SK-N-SH (cell line): Measurements from ENCODE around the gene SLC12A9. TPM values are rescaled to one million over a fixed set of nuclear protein-coding genes. Genes with fewer than 3 reads are reported as not detected.

Experiments used
- CTCF ChIA-PET: fragments of 300-600, 350-600 bp; formaldehyde crosslinking; extraction: SDS; loops from one replicate; lab custom pipeline; 2021; lab: Yijun Ruan, JAX
- POLR2A ChIA-PET: fragments of 350-600 bp; sonication (Branson Sonifier 250); formaldehyde crosslinking; extraction: SDS; loops from one replicate; lab custom pipeline; 2020; ENCODE audit warnings: antibody characterized with exemption, inconsistent platforms; lab: Yijun Ruan, JAX
- DNase-seq: peaks from one replicate; pipeline ENCODE4 v3.0.0; 2012
- H2AFZ ChIP-seq: fragments of 200-600 bp; sonication (generic); 2 replicates; pipeline ENCODE4 v1.8.1; 2016; ENCODE audit warnings: antibody characterized with exemption, mild to moderate bottlenecking, low read depth
- H3F3A ChIP-seq: fragments of 200-600 bp; sonication (generic); replicated peaks from 2 replicates; pipeline ENCODE3; 2016; ENCODE audit warnings: antibody characterized with exemption, mild to moderate bottlenecking; ENCODE audit not compliant: insufficient read depth
- H3K27ac ChIP-seq, 2 experiments: fragments of 200-500 bp in 1 of 2; fragments of 200-600 bp in 1 of 2; sonication (Bioruptor generic) in 1 of 2; sonication (generic), shearing (Covaris generic) in 1 of 2; 2 replicates each; pipeline versions ENCODE4 v1.5.1 to v1.6.1; 2014 to 2016; ENCODE audit warnings: low read depth in 2 of 2, inconsistent platforms in 1 of 2, low read length in 1 of 2, mild to moderate bottlenecking in 1 of 2, mixed read lengths in 1 of 2
- H3K27me3 ChIP-seq: fragments of 200-600 bp; sonication (generic), shearing (Covaris generic); 2 replicates; pipeline ENCODE4 v1.6.1; 2016; ENCODE audit warnings: mixed run types; ENCODE audit not compliant: insufficient read depth
- H3K36me3 ChIP-seq, 2 experiments: fragments of 200-500 bp in 1 of 2; fragments of 200-600 bp in 1 of 2; sonication (Bioruptor generic) in 1 of 2; sonication (generic) in 1 of 2; replicated peaks in 1 of 2; 2 replicates each; pipeline versions ENCODE3 to v1.5.1; 2014 to 2016; ENCODE audit warnings: low read length in 1 of 2, mild to moderate bottlenecking in 1 of 2; ENCODE audit not compliant: insufficient read depth in 2 of 2, control insufficient read depth in 1 of 2
- H3K4me1 ChIP-seq, 2 experiments: fragments of 200-500 bp in 1 of 2; fragments of 200-600 bp in 1 of 2; sonication (Bioruptor generic) in 1 of 2; sonication (generic), shearing (Covaris generic) in 1 of 2; 2 replicates each; pipeline versions ENCODE4 v1.5.1 to v1.6.1; 2014 to 2016; ENCODE audit warnings: low read depth in 1 of 2, low read length in 1 of 2, mixed run types in 1 of 2; ENCODE audit not compliant: insufficient read depth in 2 of 2, control insufficient read depth in 1 of 2
- H3K4me2 ChIP-seq: fragments of 200-600 bp; sonication (generic), shearing (Covaris generic); 2 replicates; pipeline ENCODE4 v1.6.1; 2017; ENCODE audit warnings: mixed run types
- H3K4me3 ChIP-seq, 2 experiments: fragments of 200-500 bp in 1 of 2; fragments of 200-600 bp in 1 of 2; sonication (Bioruptor generic) in 1 of 2; sonication (generic), shearing (Covaris generic) in 1 of 2; 2 replicates each; pipeline versions ENCODE4 v1.5.1 to v1.8.1; 2014 to 2016; ENCODE audit warnings: low read depth in 2 of 2, inconsistent platforms in 1 of 2, low read length in 1 of 2, mild to moderate bottlenecking in 1 of 2, mixed read lengths in 1 of 2, moderate library complexity in 1 of 2
- H3K79me2 ChIP-seq: fragments of 200-600 bp; sonication (generic); 2 replicates; pipeline ENCODE4 v1.8.1; 2017; ENCODE audit warnings: mild to moderate bottlenecking; ENCODE audit not compliant: insufficient read depth
- H3K9ac ChIP-seq: fragments of 200-600 bp; sonication (generic); 2 replicates; pipeline ENCODE4 v1.6.1; 2017; ENCODE audit warnings: mixed run types
- H3K9me2 ChIP-seq: fragments of 200-600 bp; sonication (generic); 2 replicates; pipeline ENCODE4 v1.6.1; 2017; ENCODE audit warnings: mixed run types
- H3K9me3 ChIP-seq: fragments of 200-600 bp; sonication (generic); 2 replicates; pipeline ENCODE4 v1.6.1; 2017; ENCODE audit warnings: mixed run types, mild to moderate bottlenecking, moderate library complexity
- H4K20me1 ChIP-seq: fragments of 200-600 bp; sonication (generic); 2 replicates; pipeline ENCODE4 v1.6.1; 2017; ENCODE audit warnings: mild to moderate bottlenecking, mixed run types; ENCODE audit not compliant: insufficient read depth
- CHD2 ChIP-seq: fragments of 150-350 bp; IDR thresholded peaks from 2 replicates; pipeline ENCODE4 v1.6.1; 2018; ENCODE audit warnings: low read length; ENCODE audit not compliant: partially characterized antibody
- CTCF ChIP-seq: fragments of 200-600 bp; sonication (generic); IDR thresholded peaks from 2 replicates; pipeline ENCODE4 v1.6.1; 2017; ENCODE audit warnings: antibody characterized with exemption, mild to moderate bottlenecking, moderate library complexity
- ELF1 ChIP-seq: IDR thresholded peaks from 2 replicates; pipeline ENCODE4 v1.4.0; 2012
- GABPA ChIP-seq: IDR thresholded peaks from 2 replicates; pipeline ENCODE4 v1.4.0; 2012; ENCODE audit warnings: low read depth, mild to moderate bottlenecking
- IRF3 ChIP-seq: fragments of 150-350 bp; IDR thresholded peaks from 2 replicates; pipeline ENCODE4 v1.6.1; 2016; ENCODE audit warnings: mild to moderate bottlenecking, low read depth, low read length
- MAX ChIP-seq: IDR thresholded peaks from 2 replicates; pipeline ENCODE4 v1.4.0; 2012; ENCODE audit warnings: low read depth
- MXI1 ChIP-seq: IDR thresholded peaks from 2 replicates; pipeline ENCODE4 v1.6.1; 2012; ENCODE audit warnings: mild to moderate bottlenecking, low read depth, low read length, improper control_type of control experiment
- NFIC ChIP-seq: IDR thresholded peaks from 2 replicates; pipeline ENCODE4 v1.4.0; 2012; ENCODE audit warnings: borderline replicate concordance
- PBX3 ChIP-seq: IDR thresholded peaks from 2 replicates; pipeline ENCODE4; 2012
- POLR2AphosphoS5 ChIP-seq: IDR thresholded peaks from 2 replicates; pipeline ENCODE4 v1.6.1; 2012; ENCODE audit warnings: low read depth, low read length
- RFX5 ChIP-seq: IDR thresholded peaks from 2 replicates; pipeline ENCODE4 v1.6.1; 2012; ENCODE audit warnings: mild to moderate bottlenecking, improper control_type of control experiment, low read length
- RXRA ChIP-seq: IDR thresholded peaks from 2 replicates; pipeline ENCODE4 v1.4.0; 2012; ENCODE audit warnings: low read depth, mild to moderate bottlenecking, borderline replicate concordance
- SIN3A ChIP-seq: IDR thresholded peaks from 2 replicates; pipeline ENCODE4 v1.6.1; 2012; ENCODE audit warnings: low read depth, mild to moderate bottlenecking, low read length, moderate library complexity, borderline replicate concordance
- TEAD4 ChIP-seq: IDR thresholded peaks from 2 replicates; pipeline ENCODE4 v1.4.0; 2012; ENCODE audit warnings: mild to moderate bottlenecking, borderline replicate concordance; ENCODE audit not compliant: insufficient read depth
- USF1 ChIP-seq: IDR thresholded peaks from 2 replicates; pipeline ENCODE4 v1.4.0; 2012; ENCODE audit warnings: low read depth, borderline replicate concordance
- USF2 ChIP-seq: fragments of 150-350 bp; IDR thresholded peaks from 2 replicates; pipeline ENCODE4 v1.6.1; 2017; ENCODE audit warnings: antibody characterized with exemption, low read length, low read depth, borderline replicate concordance
- ZBTB33 ChIP-seq: IDR thresholded peaks from 2 replicates; pipeline ENCODE4 v1.4.0; 2012; ENCODE audit warnings: low read depth, borderline replicate concordance
- WGBS: methylation state at CpG from one replicate; pipeline ENCODE4 v1.1.6; 2017; ENCODE audit warnings: low lambda C conversion rate; 5-methylcytosine and 5-hydroxymethylcytosine counted together
- polyA plus RNA-seq, 3 experiments: library from polyadenylated mRNA; depleted of rRNA; stranded (reverse); fragments of >200 nt; gene quantifications; 2 replicates each; pipeline ENCODE4 v1.2.3, GENCODE V29; 2012

Gene SLC12A9
- polyA plus RNA-seq, 1 of the 3 experiments (the other 2 are of a cell fraction) = 29.7 TPM

- TF ChIP-seq CTCF (no peak), ELF1 (no peak), TEAD4 (no peak), GABPA (no peak)
Measured at GRCh38 chr7:100888291-100888987, 35.9 kb downstream of the SLC12A9 start (continued).

- no peaks in the 10 kb centered on the region for H3K9me2 ChIP-seq
- ChIA-PET CTCF (interaction anchor here (0.6 to 4.9 kb wide), 18 partner anchors 8 to 355 kb away, joined by 3 to 16 read pairs (median 4); partner anchors contain the start of genes FIS1, POP7, SLC12A9 and SRRT), POLR2A (interaction anchor here (0.6 to 5.8 kb wide), 16 partner anchors 8 to 1860 kb away, joined by 3 to 126 read pairs (median 4); partner anchors contain the start of genes ACTL6B, FAM185A, FBXO24 and LRCH4)
- no peaks in the 10 kb centered on the region for H3K27me3 ChIP-seq
- peaks cover 12% of the 10 kb centered on the region for H4K20me1 ChIP-seq
- peaks cover 41% of the 10 kb centered on the region for H3K79me2 ChIP-seq
- H3K9me3 ChIP-seq = no peaks in the 10 kb centered on the region
- H3F3A ChIP-seq = peaks cover 31% of the 10 kb centered on the region
- H3K4me1 ChIP-seq = peaks cover 4 to 40% of the 10 kb centered on the region in 2 experiments
- DNase-seq = no peak
- H3K9ac ChIP-seq = peak within 1 kb of the TSS; percentile 85
- peaks cover 33 to 48% of the 10 kb centered on the region in 2 experiments for H3K36me3 ChIP-seq
- 3% methylated on average over 15 of the region's 73 CpGs for WGBS
- peak within 1 kb of the TSS; percentile 87 for H2AFZ ChIP-seq
- peak within 1 kb of the TSS; percentile 75 to 78 for H3K4me3 ChIP-seq
- H3K4me2 ChIP-seq = peak within 1 kb of the TSS; percentile 100
- no peak; the same call in 1 of the 2 replicates for TF ChIP-seq ZBTB33
- no peak for TF ChIP-seq RXRA
- TF ChIP-seq IRF3 = no peak
- TF ChIP-seq USF1 = peak; percentile 52; the same call in 1 of the 2 replicates
- TF ChIP-seq CHD2 = peak; percentile 5
- 0 out of 2 replicates have a peak, but pooled peaks have one; percentile 20 for TF ChIP-seq USF2
- no peak for TF ChIP-seq NFIC
- TF ChIP-seq RFX5 = no peak
- peak; percentile 57; the same call in 1 of the 2 replicates for TF ChIP-seq SIN3A
- peak; percentile 98 for TF ChIP-seq MXI1
- TF ChIP-seq POLR2AphosphoS5 = peak; percentile 16
- peak; percentile 96 for TF ChIP-seq MAX
- TF ChIP-seq PBX3 = peak; percentile 43
- TF ChIP-seq, all 33 proteins: peak for 8
- H3K27ac ChIP-seq = peak within 1 kb of the TSS; percentile 82 to 97
Measured at GRCh38 chr7:100888988-100889750, 36.7 kb downstream of the SLC12A9 start, which contains the start of gene UFSP1. Gene UFSP1 (minus strand): TSS chr7:100889715. CDS start chr7:100889271, 444 bp downstream.
